SK-N-MC (cell line): ENCODE results near the gene ZCCHC10.

Experiments
- EZH2 ChIP-seq: fragments of 200-600 bp; sonication (generic); IDR thresholded peaks from one replicate; pipeline ENCODE4 v1.6.1; 2017; ENCODE audit warnings: antibody characterized with exemption
- POLR2AphosphoS5 ChIP-seq: IDR thresholded peaks from 2 replicates; pipeline ENCODE4 v1.6.1; 2012; ENCODE audit warnings: mild to moderate bottlenecking, low read depth, low read length, borderline replicate concordance

DNA sequence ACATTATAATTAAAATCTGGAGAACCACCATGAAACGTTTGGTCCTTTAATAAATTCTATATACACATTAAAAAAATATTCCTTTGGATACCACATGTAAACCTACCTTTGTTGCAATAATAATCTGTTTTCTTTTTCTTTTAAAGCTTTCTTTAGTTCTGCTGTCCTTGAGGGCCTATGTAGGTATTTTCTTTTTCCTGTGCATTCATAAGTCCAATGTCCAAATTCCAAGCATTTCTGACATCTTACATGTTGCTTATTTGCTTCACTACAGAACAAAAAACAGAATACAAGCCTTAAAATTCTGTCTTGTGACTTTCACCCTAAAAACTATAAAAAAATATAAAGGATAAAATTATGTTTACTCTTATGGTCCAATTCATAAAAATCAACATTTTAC lies 19.7 kb downstream of the ZCCHC10 start:
- TF ChIP-seq EZH2: no peak
- no peak for TF ChIP-seq POLR2AphosphoS5
